Lung (tissue), 12 donors: ENCODE data around the gene SAMD1. TPM values are rescaled to one million over a fixed set of nuclear protein-coding genes. Genes with fewer than 3 reads are reported as not detected.

Source experiments
- ATAC-seq: fragments of 200-7000 bp; cut with Tn5 transposase; one replicate; pipeline ENCODE4 v1.9.1; 2020; ENCODE audit warnings: moderate number of reproducible peaks; ENCODE audit not compliant: insufficient read depth, low FRiP score
- DNase-seq, 3 donors: peaks; one replicate each; pipeline ENCODE4 v3.0.0-alpha.2; 2013 to 2017
- H3K27ac ChIP-seq, 2 donors: one replicate each; pipeline ENCODE4 v1.5.1; 2013; ENCODE audit warnings: mild to moderate bottlenecking in 2 of 2, moderate library complexity in 2 of 2, control low read depth in 1 of 2, inconsistent platforms in 1 of 2, low read depth in 1 of 2, low read length in 1 of 2
- H3K27me3 ChIP-seq, 3 donors: one replicate each; pipeline ENCODE4 v1.5.1; 2013; ENCODE audit warnings: low read length in 2 of 3; ENCODE audit not compliant: control insufficient read depth in 3 of 3, insufficient read depth in 3 of 3
- H3K36me3 ChIP-seq, 4 donors: one replicate each; pipeline ENCODE4 v1.5.1; 2013; ENCODE audit warnings: low read length in 4 of 4, mild to moderate bottlenecking in 1 of 4, moderate library complexity in 1 of 4; ENCODE audit not compliant: control insufficient read depth in 4 of 4, insufficient read depth in 4 of 4
- H3K4me1 ChIP-seq, 5 donors: one replicate each; pipeline ENCODE4 v1.5.1; 2013; ENCODE audit warnings: low read length in 5 of 5, mild to moderate bottlenecking in 2 of 5, moderate library complexity in 1 of 5; ENCODE audit not compliant: control insufficient read depth in 5 of 5, insufficient read depth in 5 of 5
- H3K4me3 ChIP-seq: one replicate; pipeline ENCODE4 v1.5.1; 2013; ENCODE audit warnings: mild to moderate bottlenecking, control low read depth, moderate library complexity
- H3K9ac ChIP-seq, 2 donors: one replicate each; pipeline ENCODE4 v1.5.1; 2013; ENCODE audit warnings: low read length in 2 of 2, control low read depth in 1 of 2; ENCODE audit not compliant: insufficient read depth in 1 of 2
- H3K9me3 ChIP-seq, 4 donors: one replicate each; pipeline ENCODE4 v1.5.1; 2013; ENCODE audit warnings: low read length in 3 of 4, mild to moderate bottlenecking in 1 of 4, moderate library complexity in 1 of 4; ENCODE audit not compliant: control insufficient read depth in 4 of 4, insufficient read depth in 3 of 4
- CTCF ChIP-seq: IDR thresholded peaks from 2 replicates; pipeline ENCODE4 v1.5.1; 2012; ENCODE audit warnings: mild to moderate bottlenecking; ENCODE audit errors: control extremely low read depth, extremely low read depth
- WGBS, 2 donors: extraction: QIAGEN DNeasy Blood & Tissue Kit; methylation state at CpG; one replicate each; pipeline ENCODE4 v1.1.7; 2013; 5-methylcytosine and 5-hydroxymethylcytosine counted together
- polyA plus RNA-seq, 2 donors: library from polyadenylated mRNA; stranded (reverse); fragments of 200-250 nt; gene quantifications; one replicate each; pipeline ENCODE4 v1.2.1, GENCODE V29; 2013
- total RNA-seq, 2 donors: library from RNA; depleted of rRNA in 1 of 2; stranded (reverse); fragments of >200 nt in 1 of 2; gene quantifications; one replicate each; pipeline ENCODE4 v1.2.1, GENCODE V29; 2014 to 2021
- donor health status: control.
- donor health status: control.
- donor health status: Bipolar disorder and iron deficiency.
- donor health status: healthy.
- donor health status: DM: yes; HTN: yes; CAD: no.

The SAMD1 gene
- total and polyA plus RNA-seq, 4 donors, result 32.9 to 48.8 (median 39.4) TPM

- DNase-seq, result peak; percentile 99 to 100 (median 99)
- WGBS, 2 donors, result 0% methylated on average over 41 to 67 of the region's 67 CpGs
- Histone ChIP-seq H3K4me3 (peak within 1 kb of the TSS; percentile 84), H3K36me3 (peaks cover 0 to 2% (median 0%) of the 10 kb centered on the region in 4 donors), H3K4me1 (peaks cover 9 to 45% (median 25%) of the 10 kb centered on the region in 5 donors), H3K9me3 (no peaks in the 10 kb centered on the region), H3K27ac (peak within 1 kb of the TSS; percentile 95), H3K9ac (peak within 1 kb of the TSS; percentile 37 to 81), H3K27me3 (no peaks in the 10 kb centered on the region)
- TF ChIP-seq CTCF, result no peak
- peak; percentile 95 for ATAC-seq
Measured at GRCh38 chr19:14117668-14118164, 27.2 kb upstream of the SAMD1 start, which contains the start of gene PRKACA. TSS of gene PRKACA (minus strand) at chr19:14117762. CDS start at chr19:14117547, 215 bp downstream.

GRCh38 chr19:14116918-14117578, 26.5 kb upstream of the SAMD1 start:
- Histone ChIP-seq H3K4me3 (peak overlapping the region; percentile 84), H3K9ac (peak overlapping the region in 1 of 2 donors; percentile 81), H3K27me3 (no peaks in the 10 kb centered on the region), H3K9me3 (no peaks in the 10 kb centered on the region), H3K27ac (peak overlapping the region; percentile 75 to 92), H3K4me1 (peaks cover 16 to 49% (median 25%) of the 10 kb centered on the region in 5 donors), H3K36me3 (peaks cover 0 to 2% (median 0%) of the 10 kb centered on the region in 4 donors)
- no peak for ATAC-seq
- no peak for TF ChIP-seq CTCF
- peak in 1 of 3 donors; percentile 25 for DNase-seq
- WGBS, 2 donors, result 1% methylated on average over 20 to 33 of the region's 33 CpGs

GRCh38 chr19:14116525-14116917, 26.0 kb upstream of the SAMD1 start:
- Histone ChIP-seq H3K27ac (peak overlapping the region; percentile 75 to 92), H3K4me3 (peak overlapping the region; percentile 41), H3K27me3 (no peaks in the 10 kb centered on the region), H3K4me1 (peaks cover 19 to 49% (median 25%) of the 10 kb centered on the region in 5 donors), H3K9me3 (no peaks in the 10 kb centered on the region), H3K36me3 (peaks cover 0 to 2% (median 0%) of the 10 kb centered on the region in 4 donors), H3K9ac (peak overlapping the region in 1 of 2 donors; percentile 81)
- TF ChIP-seq CTCF, result no peak
- DNase-seq, result no peak
- ATAC-seq, result no peak
- WGBS, 2 donors, result 8 to 14% methylated on average over 6 of the region's 6 CpGs
